ENCODE measurements around the gene NOG.

The NOG gene

GRCh38 chr17:56596691-56597494 lies 3.4 kb downstream of the NOG start:
- no peak for DNase-seq (ENCODE audit: low read depth)
- no peak overlapping the region for H3K4me3 ChIP-seq (ENCODE audit: low read length)
- TF ChIP-seq, protein P1, sequence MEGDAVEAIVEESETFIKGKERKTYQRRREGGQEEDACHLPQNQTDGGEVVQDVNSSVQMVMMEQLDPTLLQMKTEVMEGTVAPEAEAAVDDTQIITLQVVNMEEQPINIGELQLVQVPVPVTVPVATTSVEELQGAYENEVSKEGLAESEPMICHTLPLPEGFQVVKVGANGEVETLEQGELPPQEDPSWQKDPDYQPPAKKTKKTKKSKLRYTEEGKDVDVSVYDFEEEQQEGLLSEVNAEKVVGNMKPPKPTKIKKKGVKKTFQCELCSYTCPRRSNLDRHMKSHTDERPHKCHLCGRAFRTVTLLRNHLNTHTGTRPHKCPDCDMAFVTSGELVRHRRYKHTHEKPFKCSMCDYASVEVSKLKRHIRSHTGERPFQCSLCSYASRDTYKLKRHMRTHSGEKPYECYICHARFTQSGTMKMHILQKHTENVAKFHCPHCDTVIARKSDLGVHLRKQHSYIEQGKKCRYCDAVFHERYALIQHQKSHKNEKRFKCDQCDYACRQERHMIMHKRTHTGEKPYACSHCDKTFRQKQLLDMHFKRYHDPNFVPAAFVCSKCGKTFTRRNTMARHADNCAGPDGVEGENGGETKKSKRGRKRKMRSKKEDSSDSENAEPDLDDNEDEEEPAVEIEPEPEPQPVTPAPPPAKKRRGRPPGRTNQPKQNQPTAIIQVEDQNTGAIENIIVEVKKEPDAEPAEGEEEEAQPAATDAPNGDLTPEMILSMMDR (IDR thresholded peaks at IDR 0.05; ENCODE audit: insufficient read depth, low read depth, low read length, missing control alignments) = no peak

DNA sequence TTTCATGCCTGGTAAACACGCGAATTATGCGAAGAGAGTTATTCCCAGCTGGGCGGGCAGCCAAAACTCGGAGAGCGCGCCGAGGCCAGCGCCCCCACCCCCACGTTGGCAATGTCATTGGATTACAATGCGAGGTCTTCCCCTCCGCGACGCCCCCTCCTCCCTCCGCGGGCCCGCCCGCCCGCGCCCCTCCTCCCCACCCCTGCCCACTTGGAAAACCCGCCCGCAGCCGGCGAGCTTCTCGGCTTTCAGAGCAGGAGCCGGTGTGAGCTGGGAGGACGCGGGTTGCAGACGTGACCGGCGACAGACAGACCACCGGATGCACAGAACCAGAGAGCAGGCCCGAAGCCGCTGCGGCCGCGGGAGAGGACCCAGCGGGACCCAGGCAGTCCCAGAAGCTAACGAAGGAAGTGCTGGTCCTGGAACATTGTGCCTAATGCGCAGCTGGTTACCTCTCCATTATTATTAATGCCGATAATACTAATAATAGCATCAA lies 4.0 kb downstream of the NOG start:
- TF ChIP-seq, protein P1 (IDR thresholded peaks at IDR 0.05; ENCODE audit: insufficient read depth, low read depth, low read length, missing control alignments) = no peak
- H3K4me3 ChIP-seq (ENCODE audit: low read length) = no peak overlapping the region
- no peak for DNase-seq (ENCODE audit: low read depth)

DNA sequence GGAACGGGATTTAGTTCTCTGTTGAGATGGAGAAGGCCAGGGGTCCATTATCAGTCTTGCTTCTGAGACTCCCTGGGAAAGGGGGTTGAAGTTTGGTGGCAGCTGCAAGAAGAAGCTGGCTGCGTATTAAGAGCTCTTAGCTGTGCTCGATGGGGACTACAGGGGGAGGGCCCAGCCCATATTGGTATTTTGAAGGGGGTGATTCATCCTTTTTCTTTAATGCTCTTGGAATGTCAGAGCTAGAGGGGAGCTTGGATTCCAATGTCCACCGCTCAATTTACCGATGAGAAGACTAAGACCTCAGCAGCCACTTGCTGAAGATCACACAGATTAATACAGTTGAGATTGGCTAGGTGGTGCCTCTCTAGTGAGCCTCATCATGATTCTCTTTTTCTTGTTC lies 5.0 kb downstream of the NOG start:
- DNase-seq (ENCODE audit: low read depth) = no peak
- no peak overlapping the region for H3K4me3 ChIP-seq (ENCODE audit: low read length)
- TF ChIP-seq, protein P1 (IDR thresholded peaks at IDR 0.05; ENCODE audit: insufficient read depth, low read depth, low read length, missing control alignments) = no peak

- no peak for DNase-seq (ENCODE audit: low read depth)
- no peak overlapping the region for H3K4me3 ChIP-seq (ENCODE audit: low read length)
- TF ChIP-seq, protein P1 (IDR thresholded peaks at IDR 0.05; ENCODE audit: insufficient read depth, low read depth, low read length, missing control alignments) = no peak
Measured at GRCh38 chr17:56599088-56599487, 5.6 kb downstream of the NOG start.

- no peak overlapping the region for H3K4me3 ChIP-seq (ENCODE audit: low read length)
Measured at GRCh38 chr17:56599566-56599965, 6.1 kb downstream of the NOG start.

DNA sequence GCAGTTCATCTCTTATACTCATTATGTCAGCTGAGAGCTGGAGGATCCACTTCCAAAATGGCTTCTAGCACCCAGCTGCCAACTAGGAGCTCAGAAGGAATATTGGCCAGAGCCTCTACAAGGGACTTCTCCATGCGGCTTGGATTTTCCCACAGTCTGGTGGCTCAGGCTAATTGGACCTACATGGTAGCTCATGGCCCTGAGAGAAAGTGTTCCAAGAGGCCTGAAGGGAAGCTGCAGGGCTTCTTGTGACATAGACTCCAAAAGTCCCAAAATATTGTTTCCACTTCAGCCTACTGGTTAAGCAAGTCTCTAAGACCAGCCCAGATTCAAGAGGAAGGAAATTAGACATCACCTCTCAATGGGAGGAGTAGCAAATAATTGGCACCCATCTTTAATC lies 6.8 kb downstream of the NOG start:
- no peak for DNase-seq (ENCODE audit: low read depth)
- no peak overlapping the region for H3K4me3 ChIP-seq (ENCODE audit: low read length)
- TF ChIP-seq, protein P1 (IDR thresholded peaks at IDR 0.05; ENCODE audit: insufficient read depth, low read depth, low read length, missing control alignments) = no peak

More at GRCh38 chr17:56599566-56599965, 6.1 kb downstream of the NOG start:
- DNase-seq (ENCODE audit: low read depth) = no peak
- TF ChIP-seq, protein P1 (IDR thresholded peaks at IDR 0.05; ENCODE audit: insufficient read depth, low read depth, low read length, missing control alignments) = no peak

DNA sequence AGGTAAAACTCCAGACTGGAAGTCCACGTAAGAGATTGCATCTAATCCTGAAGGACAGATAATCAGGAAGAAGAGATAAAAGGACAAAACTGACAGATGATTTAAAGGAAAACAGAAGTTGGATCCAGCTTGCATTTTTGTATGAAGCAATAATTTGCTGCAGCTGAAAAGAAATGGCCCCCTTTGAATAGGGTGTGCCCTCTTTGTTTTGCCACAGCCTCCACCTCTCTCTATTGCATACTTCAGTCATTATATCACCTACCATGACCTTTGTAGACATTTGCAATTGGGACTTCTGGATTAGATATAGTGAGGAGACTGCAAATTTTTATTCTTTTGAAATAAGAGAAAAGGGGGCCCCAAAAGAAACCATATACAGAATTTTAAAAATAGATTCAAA lies 8.1 kb downstream of the NOG start:
- H3K4me3 ChIP-seq (ENCODE audit: low read length) = no peak overlapping the region
- DNase-seq (ENCODE audit: low read depth) = no peak
- TF ChIP-seq, protein P1 (IDR thresholded peaks at IDR 0.05; ENCODE audit: insufficient read depth, low read depth, low read length, missing control alignments) = no peak
